Amygdala (tissue), 56 donors: ENCODE data around the gene MMADHC.
"Not testable (repeated sequence)": the region's sequence is repeated elsewhere in the genome, so short reads cannot be mapped to it uniquely, and the experiment has no call there.

Source experiments
- DNase-seq, 56 donors: peaks; one replicate each; lab custom pipeline; 2025; lab: John Stamatoyannopoulos, UW

MMADHC gene

DNA sequence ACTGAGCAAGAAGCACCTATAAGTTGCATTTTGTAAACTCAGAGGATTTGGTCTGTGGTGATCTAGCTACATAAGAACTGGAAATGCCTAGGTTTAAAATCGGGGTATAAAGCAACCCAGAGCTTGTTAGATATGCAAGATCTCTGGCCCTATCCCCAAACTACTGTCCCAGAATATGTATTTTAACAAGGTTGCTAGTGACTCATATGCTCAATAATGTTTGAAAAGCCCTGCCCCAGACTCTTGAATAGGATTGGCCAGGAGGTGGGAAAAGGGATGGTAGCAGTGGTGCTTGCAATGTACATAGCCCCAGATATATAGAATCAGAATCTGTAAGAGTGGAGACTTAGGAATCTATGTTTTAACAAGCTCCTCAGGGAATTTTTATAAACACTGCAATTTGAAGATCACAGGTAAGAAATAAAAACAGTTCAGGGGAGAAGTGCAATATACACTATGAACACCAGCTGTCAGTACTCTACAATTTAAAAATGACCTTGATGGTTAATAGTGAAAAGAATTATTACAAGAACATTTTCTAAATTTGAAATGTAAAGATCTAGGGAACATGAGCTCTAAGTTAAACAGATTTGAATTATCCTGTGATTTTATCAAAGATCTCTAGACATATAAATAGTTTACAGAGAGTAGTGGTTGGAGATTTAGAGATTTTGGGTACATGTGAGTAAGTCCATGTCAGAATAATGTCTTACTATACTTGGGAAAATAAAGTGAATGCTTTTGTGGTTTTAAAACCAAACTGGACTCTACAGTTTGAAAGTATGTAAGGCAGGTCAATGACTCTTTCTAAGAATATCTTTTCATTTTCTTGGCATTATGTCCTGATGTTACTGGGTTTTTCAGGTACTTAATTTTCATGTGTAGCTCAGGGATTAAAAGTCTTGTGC lies 7.7 kb upstream of the MMADHC start:
- no peak for DNase-seq

DNA sequence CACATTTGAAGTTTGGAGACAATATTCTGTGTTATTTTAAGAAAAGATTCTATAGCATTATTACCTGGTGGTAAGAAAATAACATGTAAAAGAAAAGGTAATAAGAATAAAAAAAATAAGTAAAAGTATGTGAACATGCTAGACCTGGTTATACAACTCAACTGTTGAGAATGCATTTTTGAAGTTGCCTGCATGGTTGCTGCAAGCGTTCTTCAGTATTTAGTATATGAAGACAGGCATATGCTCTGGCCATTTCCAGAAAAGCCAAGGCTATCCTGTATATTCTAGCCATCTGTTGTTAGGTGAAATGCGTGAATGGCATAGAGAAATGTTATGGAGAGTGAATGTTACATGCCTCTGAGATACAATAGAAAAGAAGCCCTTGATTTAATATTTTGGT lies 6.8 kb upstream of the MMADHC start:
- DNase-seq = no peak

DNA sequence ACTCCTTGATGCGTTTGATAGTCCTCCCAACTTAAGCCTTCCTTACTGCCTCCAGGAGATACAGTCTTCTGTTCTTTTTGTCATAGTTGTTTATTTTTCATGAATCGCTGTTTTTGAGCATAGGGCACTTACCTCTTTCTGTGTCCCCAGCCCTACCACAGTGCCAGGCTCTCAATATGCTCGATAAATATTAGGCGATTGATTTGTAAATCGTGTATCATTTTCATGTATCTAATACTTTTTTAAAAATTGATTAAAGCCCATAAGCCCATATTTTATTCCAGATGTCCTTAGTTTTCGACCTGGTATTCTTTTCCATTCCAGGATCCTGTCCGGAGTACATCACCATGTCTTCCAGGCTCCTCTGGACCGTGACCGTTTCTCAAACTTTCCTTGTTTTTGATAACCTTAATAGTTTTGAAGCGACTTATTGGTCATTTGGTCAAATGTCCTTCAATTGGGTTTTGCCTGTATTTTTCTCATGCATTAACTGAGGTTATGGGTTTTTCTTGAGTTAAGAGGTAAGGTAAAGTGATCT lies 444 bp upstream of the MMADHC start:
- no peak for DNase-seq

DNA sequence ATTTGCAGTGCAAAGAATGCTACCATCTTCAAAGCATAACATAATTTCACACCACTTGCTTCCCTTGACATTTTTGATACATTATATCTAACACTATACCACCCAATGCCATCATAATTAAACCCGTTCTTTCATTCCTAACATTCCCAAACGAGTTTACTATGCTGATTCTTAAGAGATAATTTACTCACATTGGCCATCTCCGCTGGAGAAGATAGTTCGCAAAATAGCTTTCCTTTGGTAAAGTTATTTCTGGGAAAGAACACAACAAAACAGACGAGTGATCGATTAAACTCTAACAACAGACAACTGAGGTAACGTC lies 716 bp downstream of the MMADHC start:
- no peak for DNase-seq

DNA sequence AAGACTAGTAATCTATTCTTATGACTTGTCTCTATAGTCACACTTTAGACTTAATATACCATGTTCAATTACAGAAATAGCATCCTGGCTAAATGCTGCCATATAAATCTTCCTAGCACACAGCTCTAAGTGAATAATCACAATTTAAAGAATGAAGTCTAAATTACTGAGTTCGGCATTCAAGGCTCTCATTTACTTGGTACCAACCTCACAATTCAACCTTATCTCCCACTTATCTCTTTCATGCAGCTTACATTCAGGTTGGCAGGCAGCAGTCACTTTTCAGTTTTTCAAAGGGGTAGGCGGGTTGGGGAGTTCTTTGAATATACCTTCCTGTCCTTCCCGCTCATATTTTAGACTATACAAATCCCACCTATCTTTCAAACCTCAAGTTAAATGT lies 1.5 kb downstream of the MMADHC start:
- DNase-seq = no peak

DNA sequence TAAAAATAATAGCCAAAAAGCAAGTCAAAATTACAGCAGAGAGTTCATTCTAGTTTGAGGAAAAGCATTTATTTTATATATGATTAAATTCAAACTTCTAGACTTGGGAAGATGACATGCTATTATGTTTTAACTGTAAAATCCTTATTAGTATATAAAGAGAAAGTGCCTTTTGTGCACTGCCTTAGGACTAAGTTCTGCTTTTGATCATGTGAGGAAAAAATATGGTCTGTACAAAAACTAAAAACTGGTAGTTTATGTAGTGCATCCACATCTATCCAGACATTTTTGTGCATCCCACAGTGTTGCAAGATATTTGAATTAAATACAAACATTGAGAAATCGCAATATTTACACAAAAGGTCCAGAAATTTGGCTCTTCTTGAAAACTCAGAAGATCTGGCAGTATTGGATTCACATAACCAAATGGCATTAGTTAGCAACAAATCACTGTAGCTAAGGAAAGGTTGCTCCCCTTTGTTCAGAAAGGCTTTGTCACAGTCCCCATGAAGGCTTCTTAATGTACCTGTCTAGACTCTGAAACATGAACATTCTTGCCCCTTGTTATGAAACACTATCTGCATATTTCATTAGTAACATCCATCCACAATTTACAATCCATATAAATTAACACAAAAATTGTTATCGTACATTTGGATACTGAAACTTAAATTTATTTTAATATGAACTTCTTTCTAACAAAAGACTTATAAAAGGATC lies 2.2 kb downstream of the MMADHC start:
- DNase-seq = no peak

DNA sequence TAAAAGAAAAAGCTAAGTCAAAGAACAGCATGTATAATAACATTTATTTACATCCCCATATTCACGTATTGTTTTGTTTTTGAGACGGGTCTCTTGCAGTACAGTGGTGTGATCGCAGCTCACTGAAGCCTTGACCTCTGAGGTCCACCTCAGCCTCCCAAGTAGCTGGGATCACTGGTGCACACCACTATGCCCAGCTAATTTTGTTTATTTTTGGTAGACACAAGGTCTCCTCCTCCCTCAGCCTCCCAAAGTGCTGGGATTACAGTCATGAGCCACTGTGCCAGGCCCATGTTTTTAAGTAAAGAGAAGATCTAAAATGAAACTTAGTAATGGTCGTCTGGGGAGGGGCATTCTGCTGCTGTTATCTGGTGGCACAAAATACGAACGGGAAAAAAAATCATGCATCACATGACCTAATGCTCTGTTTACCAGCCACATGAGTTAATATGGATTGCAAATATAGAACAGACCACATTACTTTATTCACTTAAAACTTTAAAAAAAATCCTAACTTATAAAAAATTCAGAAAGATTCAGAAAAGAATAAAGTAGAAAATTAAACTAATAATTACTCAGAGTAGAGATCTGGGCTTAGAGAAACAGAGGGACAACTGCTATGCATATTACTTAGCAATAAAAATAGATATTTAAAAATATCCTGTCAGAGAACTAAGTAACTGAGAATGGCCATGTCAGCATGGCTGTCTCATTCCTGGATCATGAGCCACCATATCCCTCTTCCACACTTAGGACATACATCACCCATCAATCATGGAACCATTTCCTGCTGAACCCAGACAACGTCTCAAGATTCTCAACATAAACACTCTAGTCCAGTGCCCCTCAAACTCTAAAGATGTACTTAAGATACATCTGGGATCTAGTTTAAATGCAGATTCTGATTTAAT lies 7.3 kb downstream of the MMADHC start:
- DNase-seq = no peak

DNA sequence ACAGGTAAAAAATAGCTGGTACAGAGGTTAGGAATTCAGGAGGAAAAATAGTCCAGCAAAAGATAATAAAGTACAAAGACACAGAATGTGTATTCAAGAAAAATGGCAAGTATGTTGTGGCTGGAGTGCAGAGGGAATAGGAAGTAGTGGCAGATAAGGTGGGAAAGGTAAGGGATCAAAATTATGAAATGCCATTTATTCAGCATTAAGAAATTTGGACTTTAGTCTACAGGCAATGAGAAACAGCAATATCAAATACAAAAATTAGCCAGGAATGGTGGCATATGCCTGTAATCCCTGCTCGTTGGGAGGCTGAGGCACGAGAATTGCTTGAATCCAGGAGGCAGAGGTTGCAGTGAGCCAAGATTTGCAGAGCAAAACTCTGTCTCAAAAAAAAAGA lies 10.3 kb downstream of the MMADHC start:
- no peak for DNase-seq

DNA sequence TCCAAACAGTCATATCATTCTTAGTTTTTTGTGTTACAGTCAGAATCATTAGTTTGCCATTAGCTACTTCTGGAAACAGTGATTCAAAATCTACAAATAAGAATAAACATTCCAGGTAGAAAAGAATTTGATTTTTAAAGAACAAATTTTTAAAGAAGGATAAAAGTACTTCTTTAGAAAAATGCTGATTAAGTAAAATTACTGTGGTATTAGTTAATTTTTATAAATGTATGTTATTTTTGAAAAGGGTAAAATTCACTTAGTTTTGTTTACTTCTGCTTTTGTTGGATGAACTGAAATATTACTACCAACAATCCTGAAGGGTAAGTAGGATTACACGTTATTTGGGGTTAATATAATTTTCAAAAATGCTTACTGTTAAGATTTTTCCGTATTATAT lies 11.8 kb downstream of the MMADHC start:
- DNase-seq = no peak

DNA sequence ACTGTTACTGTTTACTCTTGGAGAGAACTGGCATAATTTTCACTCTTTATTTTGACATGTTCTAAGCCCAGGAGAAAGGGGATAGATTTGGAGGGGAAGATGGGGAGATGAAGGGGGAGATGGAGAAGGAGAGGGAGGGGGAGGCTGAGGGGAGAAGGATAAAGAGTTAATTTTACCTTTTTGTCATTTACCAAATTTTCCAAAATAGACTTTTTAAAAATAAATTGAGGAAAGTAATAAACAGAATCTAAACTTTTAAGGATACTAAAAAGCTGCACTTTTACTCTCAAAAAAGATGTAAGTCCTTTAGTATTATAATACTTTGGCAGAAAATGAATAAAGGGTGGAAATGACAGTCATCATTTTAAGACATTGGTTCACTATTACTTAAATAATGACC lies 12.3 kb downstream of the MMADHC start:
- no peak for DNase-seq

DNA sequence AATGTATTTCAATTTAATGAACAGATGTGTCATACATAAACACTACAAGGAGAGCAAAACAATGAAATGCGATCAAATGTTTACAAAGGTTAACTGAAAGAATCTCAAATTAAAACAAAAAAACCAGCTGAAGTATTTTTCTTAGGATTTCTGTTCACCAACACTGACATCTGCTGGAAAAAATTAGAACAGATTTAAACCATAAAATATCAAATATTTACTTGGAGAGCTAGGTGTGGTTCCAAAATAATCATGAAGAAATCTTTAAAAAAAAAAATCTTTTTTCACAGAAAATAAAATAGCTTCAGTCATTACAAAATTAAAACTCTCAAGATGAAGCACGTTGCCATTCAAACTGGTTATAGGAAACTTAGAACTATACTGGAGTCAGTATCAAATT lies 13.8 kb downstream of the MMADHC start:
- DNase-seq = no peak

DNA sequence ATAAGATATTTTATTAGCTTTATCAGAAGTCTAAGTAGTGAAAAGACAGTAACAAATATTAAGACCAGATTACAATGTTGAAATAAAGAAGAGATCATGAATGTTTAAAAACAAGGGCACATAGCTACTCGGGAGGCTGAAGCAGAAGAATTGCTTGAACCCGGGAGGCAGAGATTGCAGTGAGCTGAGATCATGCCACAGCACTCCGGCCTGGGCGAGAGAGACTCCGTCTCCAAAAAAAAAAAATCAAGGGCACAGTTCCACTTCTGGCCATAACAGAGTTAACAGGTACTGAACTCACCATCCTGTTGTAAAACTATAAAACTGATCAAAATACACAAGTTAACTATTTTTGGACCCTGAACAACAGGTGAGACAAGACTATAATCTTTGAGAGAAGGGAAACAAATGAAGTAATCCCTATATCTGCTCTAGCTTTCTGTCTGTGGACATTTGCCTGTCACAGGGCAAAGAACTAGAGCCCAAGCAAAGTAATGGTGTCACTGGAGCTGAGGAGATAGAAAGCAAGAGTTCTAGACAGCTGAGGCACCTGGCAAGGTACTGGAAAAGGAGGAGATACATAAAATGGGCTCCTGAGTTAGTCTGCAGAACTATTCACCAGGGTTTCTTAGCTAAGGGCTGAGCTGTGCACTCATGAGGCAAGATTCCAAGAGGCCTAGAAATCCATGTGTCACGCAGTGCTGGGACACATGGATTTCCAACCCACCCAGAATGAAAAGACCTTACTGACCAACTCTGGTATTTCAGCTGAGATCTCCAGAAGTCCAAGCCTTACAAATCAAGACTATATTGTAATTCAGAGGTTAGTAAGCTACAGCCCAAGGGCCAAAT lies 15.2 kb downstream of the MMADHC start:
- no peak for DNase-seq

DNA sequence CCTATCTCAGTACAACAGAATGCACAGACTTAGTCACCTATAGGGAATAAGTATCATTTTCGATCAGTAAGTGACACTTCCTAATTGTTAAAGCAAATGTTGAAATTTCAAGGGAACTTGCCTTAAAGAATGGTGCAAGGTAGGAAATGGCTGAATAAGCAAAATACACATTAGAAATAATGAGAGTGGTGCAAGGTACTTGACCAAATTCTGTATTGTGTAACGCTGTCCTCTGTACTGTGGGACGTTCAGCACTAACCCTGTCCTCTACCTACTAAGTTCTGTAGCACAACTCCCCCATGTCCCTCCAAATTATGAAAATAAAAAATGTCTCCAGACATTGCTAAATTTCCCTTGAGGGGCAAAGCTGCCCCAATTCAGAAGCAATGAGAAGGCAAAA lies 19.4 kb downstream of the MMADHC start:
- no peak for DNase-seq

DNA sequence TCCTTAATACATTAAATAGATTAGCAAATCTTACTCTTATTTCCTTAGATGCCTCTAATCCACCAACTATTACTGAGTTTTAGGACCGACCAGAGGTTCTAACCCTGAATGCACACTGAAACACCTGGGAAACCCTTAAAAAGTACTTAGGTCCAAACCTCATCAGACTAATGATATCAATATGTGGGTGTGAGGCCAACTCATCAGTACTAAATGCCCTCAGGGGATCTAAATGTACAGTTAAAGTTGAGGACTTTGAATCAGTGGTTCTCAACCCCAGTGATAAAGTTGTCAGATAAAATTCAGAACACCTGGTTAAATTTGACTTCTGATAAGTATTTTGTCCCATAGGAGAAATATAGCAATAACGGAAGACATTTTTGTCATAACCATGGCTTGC lies 20.9 kb downstream of the MMADHC start:
- DNase-seq = no peak

DNA sequence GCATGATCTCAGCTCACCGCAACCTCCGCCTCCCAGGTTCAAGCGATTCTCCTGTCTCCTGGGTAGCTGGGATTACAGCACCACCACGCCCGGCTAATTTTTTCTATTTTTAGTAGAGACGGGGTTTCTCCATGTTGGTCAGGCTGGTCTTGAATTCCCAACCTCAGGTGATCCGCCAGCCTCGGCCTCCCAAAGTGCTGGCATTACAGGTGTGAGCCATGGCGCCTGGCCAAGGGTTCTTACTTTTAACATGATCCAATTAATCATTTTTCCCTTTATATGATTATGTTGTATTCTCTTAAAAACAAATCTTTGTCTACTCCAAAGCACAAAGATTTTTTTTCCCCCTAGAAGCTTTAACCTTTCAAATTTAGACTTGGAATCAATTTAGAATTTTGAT lies 21.9 kb downstream of the MMADHC start:
- not testable (repeated sequence) for DNase-seq

DNA sequence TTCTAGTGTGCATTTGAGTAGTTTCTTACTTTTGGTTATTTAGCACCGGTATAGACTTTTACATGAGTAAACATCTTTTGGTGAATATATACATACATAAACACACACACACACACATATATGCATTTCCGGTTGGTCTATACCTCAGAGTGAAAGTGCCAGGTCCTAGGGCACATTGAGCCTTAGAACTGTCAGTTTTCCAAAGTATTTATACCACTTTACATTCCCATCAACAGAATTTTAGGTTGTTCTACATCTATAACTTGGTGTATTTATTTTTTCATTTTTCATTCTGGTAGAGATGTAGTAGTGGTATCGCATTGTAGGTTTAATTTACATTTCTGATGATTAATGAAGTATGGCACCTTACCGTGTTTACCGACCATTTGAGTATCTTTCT lies 22.6 kb downstream of the MMADHC start:
- no peak for DNase-seq

DNA sequence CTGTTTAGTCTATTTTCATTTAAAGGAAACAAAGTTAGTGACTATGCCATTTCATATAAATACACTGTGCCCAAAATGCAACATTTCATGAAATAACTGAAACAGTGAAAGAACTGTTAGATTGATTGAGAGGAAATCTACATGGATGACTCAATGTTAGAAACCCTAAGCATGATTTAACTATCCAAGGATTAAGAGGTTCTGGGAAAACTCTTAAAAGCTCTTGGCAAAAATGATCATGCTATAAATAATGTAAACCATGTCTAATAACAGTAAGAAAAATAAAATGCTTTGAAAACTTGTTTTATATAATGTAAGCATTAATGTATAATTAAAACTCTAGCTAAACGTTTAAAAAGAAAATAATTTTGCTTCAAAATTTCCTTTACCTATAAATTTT lies 23.5 kb downstream of the MMADHC start:
- no peak for DNase-seq

DNA sequence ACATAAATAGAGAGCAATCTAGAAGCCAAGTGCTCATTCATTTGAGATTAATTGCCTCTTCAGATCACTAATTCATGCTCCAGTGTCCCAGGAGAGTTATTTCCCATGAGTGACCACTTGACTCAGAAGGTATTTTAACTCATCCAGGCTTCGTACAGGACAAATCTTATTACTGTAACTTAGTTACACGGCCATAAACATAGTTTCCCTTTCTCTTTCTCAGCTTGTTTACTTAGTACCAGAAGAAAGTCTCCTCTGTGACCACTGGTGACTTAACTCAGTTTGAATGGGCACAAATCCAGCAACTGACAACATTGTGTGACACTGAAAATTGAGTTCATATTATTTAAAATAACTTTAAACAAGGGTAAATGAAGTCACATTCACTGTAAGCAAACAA lies 25.3 kb downstream of the MMADHC start:
- DNase-seq = no peak

DNA sequence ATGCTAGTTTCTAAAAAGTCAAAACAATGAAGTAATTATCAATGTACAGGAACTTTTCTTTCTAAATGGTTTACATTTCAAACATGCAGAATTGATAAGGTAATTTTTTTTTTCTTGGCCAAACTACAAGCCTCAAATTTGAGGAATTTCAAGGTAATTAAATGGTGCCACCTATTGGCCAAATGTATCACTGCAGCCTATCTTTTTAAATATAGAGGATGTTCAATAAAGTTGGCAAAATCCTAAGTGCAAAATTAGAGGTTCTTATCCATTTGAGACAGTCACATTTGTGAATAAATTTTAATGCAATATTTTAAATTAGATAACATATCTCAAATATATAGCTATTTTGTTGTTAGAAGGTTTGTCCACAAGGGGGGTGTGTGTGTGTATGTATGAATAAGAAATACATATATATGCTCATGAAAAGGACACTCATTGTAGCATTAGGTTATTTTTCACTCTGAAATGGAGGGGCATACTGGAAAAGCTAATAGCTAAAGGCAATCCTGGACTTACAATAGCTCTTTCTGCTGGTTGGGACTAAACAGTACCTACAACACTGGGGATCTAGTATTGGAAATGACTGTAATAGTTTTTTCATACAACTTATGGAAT lies 26.2 kb downstream of the MMADHC start:
- peak in 2 of 56 donors; percentile 20 to 65 for DNase-seq
